ENCODE data around the gene OR10A4.

The OR10A4 gene

DNA sequence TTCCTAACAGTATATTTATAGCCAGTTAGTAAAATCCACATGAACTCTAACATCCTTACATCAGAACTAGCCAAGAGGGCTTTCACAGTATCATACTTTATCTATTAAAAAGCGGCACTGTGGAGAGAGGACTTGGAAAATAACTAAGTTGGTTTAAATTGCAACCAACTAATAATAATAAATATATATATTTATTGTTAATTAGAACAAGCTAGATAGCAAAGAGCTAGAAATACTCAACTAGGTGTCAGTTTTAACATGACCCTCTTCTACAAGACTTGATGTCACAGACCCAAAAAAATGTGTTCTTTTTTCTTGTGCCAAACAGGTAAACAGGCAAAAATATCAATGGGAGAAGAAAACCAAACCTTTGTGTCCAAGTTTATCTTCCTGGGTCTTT lies 44.3 kb downstream of the OR10A4 start, which contains the start of gene OR2D3:
Gene OR2D3, plus strand, starts transcription at position 301 of the 400 bp plus-strand sequence. Its CDS starts 0 bp downstream, at position 301.
- Histone ChIP-seq H3K4me3 (ENCODE audit: low read depth, low read length) (no peak within 1 kb of the TSS), H3K27ac (ENCODE audit: extremely low read depth, low read depth, low read length) (no peak within 1 kb of the TSS), H3K4me1 (ENCODE audit: control insufficient read depth, insufficient read depth, low read length) (no peaks in the 10 kb centered on the region), H3K9me3 (ENCODE audit: control insufficient read depth, insufficient read depth, low read depth, low read length) (no peaks in the 10 kb centered on the region), H3K36me3 (ENCODE audit: control insufficient read depth in 2 of 2, insufficient read depth in 1 of 2, low read length in 2 of 2) (no peaks in the 10 kb centered on the region)
- TF ChIP-seq ZNF335 (tag by site-specific recombination; conservative IDR thresholded peaks at IDR 0.05) (no peak), FEZF1 (tag by site-specific recombination; IDR thresholded peaks at IDR 0.05) (no peak), ZNF114 (tag by site-specific recombination; IDR thresholded peaks at IDR 0.05) (no peak)
- TF ChIP-seq, protein P1, sequence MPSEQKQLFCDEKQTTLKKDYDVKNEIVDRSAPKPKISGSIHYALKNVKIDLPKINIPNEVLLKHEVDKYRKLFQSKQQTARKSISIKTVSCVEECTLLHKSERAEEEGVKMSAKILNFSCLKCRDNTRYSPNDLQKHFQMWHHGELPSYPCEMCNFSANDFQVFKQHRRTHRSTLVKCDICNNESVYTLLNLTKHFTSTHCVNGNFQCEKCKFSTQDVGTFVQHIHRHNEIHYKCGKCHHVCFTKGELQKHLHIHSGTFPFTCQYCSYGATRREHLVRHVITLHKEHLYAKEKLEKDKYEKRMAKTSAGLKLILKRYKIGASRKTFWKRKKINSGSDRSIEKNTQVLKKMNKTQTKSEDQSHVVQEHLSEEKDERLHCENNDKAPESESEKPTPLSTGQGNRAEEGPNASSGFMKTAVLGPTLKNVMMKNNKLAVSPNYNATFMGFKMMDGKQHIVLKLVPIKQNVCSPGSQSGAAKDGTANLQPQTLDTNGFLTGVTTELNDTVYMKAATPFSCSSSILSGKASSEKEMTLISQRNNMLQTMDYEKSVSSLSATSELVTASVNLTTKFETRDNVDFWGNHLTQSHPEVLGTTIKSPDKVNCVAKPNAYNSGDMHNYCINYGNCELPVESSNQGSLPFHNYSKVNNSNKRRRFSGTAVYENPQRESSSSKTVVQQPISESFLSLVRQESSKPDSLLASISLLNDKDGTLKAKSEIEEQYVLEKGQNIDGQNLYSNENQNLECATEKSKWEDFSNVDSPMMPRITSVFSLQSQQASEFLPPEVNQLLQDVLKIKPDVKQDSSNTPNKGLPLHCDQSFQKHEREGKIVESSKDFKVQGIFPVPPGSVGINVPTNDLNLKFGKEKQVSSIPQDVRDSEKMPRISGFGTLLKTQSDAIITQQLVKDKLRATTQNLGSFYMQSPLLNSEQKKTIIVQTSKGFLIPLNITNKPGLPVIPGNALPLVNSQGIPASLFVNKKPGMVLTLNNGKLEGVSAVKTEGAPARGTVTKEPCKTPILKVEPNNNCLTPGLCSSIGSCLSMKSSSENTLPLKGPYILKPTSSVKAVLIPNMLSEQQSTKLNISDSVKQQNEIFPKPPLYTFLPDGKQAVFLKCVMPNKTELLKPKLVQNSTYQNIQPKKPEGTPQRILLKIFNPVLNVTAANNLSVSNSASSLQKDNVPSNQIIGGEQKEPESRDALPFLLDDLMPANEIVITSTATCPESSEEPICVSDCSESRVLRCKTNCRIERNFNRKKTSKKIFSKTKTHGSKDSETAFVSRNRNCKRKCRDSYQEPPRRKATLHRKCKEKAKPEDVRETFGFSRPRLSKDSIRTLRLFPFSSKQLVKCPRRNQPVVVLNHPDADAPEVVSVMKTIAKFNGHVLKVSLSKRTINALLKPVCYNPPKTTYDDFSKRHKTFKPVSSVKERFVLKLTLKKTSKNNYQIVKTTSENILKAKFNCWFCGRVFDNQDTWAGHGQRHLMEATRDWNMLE (tag by site-specific recombination; conservative IDR thresholded peaks at IDR 0.05; ENCODE audit: low read depth): no peak
- TF ChIP-seq, protein P2, sequence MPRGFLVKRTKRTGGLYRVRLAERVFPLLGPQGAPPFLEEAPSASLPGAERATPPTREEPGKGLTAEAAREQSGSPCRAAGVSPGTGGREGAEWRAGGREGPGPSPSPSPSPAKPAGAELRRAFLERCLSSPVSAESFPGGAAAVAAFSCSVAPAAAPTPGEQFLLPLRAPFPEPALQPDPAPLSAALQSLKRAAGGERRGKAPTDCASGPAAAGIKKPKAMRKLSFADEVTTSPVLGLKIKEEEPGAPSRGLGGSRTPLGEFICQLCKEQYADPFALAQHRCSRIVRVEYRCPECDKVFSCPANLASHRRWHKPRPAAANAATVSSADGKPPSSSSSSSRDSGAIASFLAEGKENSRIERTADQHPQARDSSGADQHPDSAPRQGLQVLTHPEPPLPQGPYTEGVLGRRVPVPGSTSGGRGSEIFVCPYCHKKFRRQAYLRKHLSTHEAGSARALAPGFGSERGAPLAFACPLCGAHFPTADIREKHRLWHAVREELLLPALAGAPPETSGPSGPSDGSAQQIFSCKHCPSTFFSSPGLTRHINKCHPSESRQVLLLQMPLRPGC (tag by site-specific recombination; IDR thresholded peaks at IDR 0.05): no peak
- TF ChIP-seq, protein P3, sequence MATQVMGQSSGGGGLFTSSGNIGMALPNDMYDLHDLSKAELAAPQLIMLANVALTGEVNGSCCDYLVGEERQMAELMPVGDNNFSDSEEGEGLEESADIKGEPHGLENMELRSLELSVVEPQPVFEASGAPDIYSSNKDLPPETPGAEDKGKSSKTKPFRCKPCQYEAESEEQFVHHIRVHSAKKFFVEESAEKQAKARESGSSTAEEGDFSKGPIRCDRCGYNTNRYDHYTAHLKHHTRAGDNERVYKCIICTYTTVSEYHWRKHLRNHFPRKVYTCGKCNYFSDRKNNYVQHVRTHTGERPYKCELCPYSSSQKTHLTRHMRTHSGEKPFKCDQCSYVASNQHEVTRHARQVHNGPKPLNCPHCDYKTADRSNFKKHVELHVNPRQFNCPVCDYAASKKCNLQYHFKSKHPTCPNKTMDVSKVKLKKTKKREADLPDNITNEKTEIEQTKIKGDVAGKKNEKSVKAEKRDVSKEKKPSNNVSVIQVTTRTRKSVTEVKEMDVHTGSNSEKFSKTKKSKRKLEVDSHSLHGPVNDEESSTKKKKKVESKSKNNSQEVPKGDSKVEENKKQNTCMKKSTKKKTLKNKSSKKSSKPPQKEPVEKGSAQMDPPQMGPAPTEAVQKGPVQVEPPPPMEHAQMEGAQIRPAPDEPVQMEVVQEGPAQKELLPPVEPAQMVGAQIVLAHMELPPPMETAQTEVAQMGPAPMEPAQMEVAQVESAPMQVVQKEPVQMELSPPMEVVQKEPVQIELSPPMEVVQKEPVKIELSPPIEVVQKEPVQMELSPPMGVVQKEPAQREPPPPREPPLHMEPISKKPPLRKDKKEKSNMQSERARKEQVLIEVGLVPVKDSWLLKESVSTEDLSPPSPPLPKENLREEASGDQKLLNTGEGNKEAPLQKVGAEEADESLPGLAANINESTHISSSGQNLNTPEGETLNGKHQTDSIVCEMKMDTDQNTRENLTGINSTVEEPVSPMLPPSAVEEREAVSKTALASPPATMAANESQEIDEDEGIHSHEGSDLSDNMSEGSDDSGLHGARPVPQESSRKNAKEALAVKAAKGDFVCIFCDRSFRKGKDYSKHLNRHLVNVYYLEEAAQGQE (tag by site-specific recombination; IDR thresholded peaks at IDR 0.05): no peak
- ChIA-PET CTCF (no interaction called here), POLR2A (no interaction called here)

DNA sequence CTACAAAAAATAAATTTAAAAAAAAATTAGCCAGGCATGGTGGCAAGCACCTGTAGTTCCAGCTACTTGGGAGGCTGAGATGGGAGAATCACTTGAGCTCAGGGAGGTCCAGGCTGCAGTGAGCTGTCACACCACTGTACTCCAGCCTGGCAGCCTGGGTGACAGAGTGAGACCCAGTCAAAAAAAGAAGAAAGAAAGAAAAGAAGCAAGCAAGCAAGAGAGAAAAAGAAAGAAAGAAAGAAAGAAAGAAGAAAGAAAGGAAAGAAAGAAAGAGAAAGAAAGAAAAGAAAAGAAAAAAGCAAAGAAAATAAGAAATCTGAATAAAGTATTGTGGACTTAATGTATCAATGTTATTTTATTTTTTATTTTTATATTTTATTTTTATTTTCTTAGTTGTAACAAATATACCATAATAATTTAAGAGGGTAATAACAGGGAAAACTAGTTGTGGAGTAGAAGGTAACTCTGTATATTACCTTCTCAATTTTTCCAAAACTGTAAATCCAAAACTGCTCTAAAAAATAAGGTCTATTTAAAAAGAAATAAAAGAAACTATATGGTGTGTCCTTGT lies 48.7 kb downstream of the OR10A4 start:
- Histone ChIP-seq H3K36me3 (ENCODE audit: control insufficient read depth in 2 of 2, insufficient read depth in 1 of 2, low read length in 2 of 2) (no peaks in the 10 kb centered on the region), H3K9me3 (ENCODE audit: control insufficient read depth, insufficient read depth, low read depth, low read length) (no peaks in the 10 kb centered on the region), H3K4me3 (ENCODE audit: low read depth, low read length) (no peak overlapping the region), H3K27ac (ENCODE audit: extremely low read depth, low read depth, low read length) (no peak overlapping the region), H3K4me1 (ENCODE audit: control insufficient read depth, insufficient read depth, low read length) (no peaks in the 10 kb centered on the region)
- ChIA-PET POLR2A (interaction anchor here (0.6 kb wide), 1 partner anchor 1108 kb away, joined by 3 read pairs; no protein-coding TSS in a partner anchor), CTCF (interaction anchor here (0.5 kb wide), 1 partner anchor 1799 kb away, joined by 3 read pairs; no protein-coding TSS in a partner anchor)
- TF ChIP-seq GLIS1 (tag by site-specific recombination; IDR thresholded peaks at IDR 0.05) (0 out of 2 replicates have a peak, but pooled peaks have one; percentile 8), ZNF366 (tag by site-specific recombination; conservative IDR thresholded peaks at IDR 0.05) (0 out of 2 replicates have a peak, but pooled peaks have one; percentile 34), ZNF660 (tag by site-specific recombination; IDR thresholded peaks at IDR 0.05) (no peak), ZNF843 (tag by site-specific recombination; IDR thresholded peaks at IDR 0.05) (no peak)
